PC-3 (cell line): ENCODE measurements around the gene P3H2.

Experiments used
- CTCF ChIP-seq: fragments of 300-600 bp; sonication (generic); conservative IDR thresholded peaks from 2 replicates; pipeline ENCODE4 v1.5.1; 2017; ENCODE audit warnings: antibody characterized with exemption, low read depth, mild to moderate bottlenecking, low read length
- EZH2 ChIP-seq: fragments of 300-600 bp; sonication (generic); IDR thresholded peaks from one replicate; pipeline ENCODE4 v1.6.1; 2017; ENCODE audit warnings: antibody characterized with exemption, mild to moderate bottlenecking, low read length; ENCODE audit not compliant: unreplicated experiment
- EZH2phosphoT487 ChIP-seq: fragments of 300-600 bp; sonication (generic); IDR thresholded peaks from 2 replicates; pipeline ENCODE4 v1.6.1; 2018; ENCODE audit warnings: mild to moderate bottlenecking, antibody characterized with exemption, low read length, borderline replicate concordance

- TF ChIP-seq CTCF, result no peak
- no peak for TF ChIP-seq EZH2phosphoT487
- TF ChIP-seq EZH2, result no peak
These were observed 88.6 kb downstream of the P3H2 start for GRCh38 chr3:190031887-190032752.
